ENCODE data around the gene MRPL33.
"Not testable (repeated sequence)": the region's sequence is repeated elsewhere in the genome, so short reads cannot be mapped to it uniquely, and the experiment has no call there.

MRPL33 gene

DNA sequence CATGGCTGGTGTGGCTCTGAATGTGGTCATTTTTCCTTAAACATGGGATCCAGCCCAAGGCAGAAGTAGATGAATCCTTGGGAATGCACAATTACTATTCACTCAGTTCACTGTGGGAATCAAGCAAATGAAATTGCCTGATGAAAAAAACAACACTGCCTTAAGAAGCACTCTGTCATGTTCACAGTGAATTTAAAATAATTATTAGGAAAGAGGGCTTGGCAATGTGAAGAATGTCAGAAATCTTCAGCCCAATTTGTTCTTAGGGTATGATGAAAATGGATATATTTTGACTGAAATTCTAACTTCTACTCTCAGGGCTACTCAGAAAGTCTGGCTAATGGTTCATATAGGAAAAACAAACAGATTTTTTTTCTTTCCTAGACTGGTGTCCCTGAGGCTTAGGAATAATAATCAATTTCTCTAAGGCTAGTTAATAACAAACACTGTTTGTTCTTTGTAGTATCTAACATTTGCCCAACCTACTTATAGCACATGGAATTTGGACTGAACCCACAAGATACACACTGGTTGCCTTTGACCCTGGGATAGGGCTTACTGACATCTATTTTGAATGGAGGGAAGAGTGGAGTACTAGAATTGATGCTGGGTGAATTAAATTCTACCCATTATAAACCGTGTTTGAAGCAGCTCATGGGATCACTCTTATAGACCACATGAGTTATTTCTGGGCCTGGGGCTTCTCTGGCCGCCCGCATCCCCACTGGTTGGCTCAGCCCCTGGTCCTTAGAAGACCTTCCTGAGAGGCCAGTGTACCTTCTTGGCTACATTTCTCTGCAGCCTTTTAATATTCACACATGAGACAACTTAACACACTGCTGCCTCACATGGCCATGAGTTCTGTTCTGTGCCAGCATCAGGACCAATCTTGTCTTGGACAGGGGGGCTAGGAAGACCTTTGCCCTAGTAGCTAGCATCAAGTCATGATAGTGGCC lies 8.3 kb upstream of the MRPL33 start:
- Histone ChIP-seq H3K4me1 (peaks cover 0 to 30% (median 10%) of the 10 kb centered on the region in 4 donors), H3K9me3 (no peaks in the 10 kb centered on the region), H3K27ac (peak overlapping the region in 1 of 2 donors; percentile 33), H3K36me3 (no peaks in the 10 kb centered on the region), H3K27me3 (no peaks in the 10 kb centered on the region), H3K4me3 (no peak overlapping the region)
- no peak for DNase-seq
- intact Hi-C loops (cut with DNase I; ENCODE audit: low total_unique reads) = no loop called here
- TF ChIP-seq, protein P1, sequence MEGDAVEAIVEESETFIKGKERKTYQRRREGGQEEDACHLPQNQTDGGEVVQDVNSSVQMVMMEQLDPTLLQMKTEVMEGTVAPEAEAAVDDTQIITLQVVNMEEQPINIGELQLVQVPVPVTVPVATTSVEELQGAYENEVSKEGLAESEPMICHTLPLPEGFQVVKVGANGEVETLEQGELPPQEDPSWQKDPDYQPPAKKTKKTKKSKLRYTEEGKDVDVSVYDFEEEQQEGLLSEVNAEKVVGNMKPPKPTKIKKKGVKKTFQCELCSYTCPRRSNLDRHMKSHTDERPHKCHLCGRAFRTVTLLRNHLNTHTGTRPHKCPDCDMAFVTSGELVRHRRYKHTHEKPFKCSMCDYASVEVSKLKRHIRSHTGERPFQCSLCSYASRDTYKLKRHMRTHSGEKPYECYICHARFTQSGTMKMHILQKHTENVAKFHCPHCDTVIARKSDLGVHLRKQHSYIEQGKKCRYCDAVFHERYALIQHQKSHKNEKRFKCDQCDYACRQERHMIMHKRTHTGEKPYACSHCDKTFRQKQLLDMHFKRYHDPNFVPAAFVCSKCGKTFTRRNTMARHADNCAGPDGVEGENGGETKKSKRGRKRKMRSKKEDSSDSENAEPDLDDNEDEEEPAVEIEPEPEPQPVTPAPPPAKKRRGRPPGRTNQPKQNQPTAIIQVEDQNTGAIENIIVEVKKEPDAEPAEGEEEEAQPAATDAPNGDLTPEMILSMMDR (IDR thresholded peaks at IDR 0.05) = no peak

DNA sequence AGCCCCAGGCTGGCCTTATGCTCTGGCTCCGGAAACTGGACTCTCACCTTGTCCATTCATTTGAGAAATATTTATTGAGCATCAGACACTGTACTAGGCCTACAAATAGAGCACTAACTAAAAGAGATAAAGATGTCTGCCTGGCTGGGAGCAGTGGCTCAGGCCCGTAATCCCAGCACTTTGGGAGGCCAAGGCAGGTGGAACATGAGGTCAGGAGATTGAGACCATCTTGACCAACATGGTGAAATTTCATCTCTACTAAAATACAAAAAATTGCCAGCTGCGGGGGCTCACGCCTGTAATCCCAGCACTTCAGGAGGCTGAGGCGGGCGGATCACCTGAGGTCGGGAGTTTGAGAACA lies 7.6 kb upstream of the MRPL33 start:
- intact Hi-C loops (cut with DNase I; ENCODE audit: low total_unique reads) = no loop called here
- no peak overlapping the region for H3K4me3 ChIP-seq
- no peaks in the 10 kb centered on the region for H3K36me3 ChIP-seq
- peaks cover 0 to 30% (median 10%) of the 10 kb centered on the region in 4 donors for H3K4me1 ChIP-seq
- no peak overlapping the region for H3K27ac ChIP-seq
- no peak for DNase-seq
- H3K27me3 ChIP-seq = no peaks in the 10 kb centered on the region
- TF ChIP-seq, protein P1 (IDR thresholded peaks at IDR 0.05) = no peak
- no peaks in the 10 kb centered on the region for H3K9me3 ChIP-seq

DNA sequence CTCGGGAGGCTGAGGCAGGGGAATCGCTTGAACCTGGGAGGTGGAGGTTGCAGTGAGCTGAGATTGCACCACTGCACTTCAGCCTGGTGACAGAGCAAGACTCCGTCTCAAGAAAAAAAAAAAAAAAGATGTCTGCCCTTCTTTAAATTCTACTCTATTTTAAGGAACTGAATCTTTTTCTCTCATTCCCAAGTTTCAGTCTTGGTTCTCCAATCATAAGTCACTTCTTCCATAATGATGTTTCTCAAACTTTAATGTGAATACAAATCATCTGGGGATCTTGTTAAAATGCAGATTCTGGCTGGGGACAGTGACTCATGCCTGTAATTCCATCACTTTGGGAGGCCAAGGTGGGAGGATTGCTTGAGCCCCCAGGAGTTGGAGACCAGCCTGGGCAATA lies 7.0 kb upstream of the MRPL33 start:
- H3K36me3 ChIP-seq; H3K9me3 ChIP-seq; H3K27ac ChIP-seq; DNase-seq; intact Hi-C loops (cut with DNase I; ENCODE audit: low total_unique reads); H3K4me3 ChIP-seq; H3K27me3 ChIP-seq: not testable (repeated sequence)
- H3K4me1 ChIP-seq = peaks cover 0 to 30% (median 10%) of the 10 kb centered on the region in 4 donors

DNA sequence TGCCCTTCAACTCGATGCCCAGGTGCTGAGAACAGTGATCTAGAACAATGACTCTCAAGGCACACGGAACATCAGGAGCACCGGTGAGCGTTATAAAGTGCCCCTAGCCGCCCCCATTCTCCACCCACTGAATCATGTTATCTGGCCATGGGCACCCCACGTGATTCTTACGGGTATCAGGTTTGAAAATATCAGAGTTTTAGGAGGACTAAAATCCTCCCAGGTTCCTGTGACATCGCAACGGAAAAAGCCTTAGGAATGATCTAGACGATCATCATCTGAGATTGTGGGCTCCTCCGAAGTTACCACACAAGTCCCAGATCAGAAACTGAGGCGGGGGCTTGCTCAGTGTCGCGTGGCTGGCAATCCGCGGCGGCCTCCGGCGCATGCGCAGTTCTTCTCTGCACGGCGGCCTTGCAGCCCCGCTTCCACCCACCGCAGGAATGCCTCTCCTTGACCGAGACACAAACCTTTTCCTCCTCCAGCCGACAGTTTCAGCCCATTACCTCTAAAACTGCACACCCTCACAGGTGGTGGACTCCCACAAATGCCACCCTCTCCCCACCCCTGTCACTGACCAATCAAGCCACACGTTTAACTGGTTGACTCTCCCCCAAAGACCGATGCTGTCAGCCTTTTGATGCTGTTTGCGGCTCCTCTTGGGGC lies 5.8 kb upstream of the MRPL33 start:
- Histone ChIP-seq H3K4me3 (peak overlapping the region; percentile 37 to 47), H3K27me3 (no peaks in the 10 kb centered on the region), H3K27ac (peak overlapping the region; percentile 31 to 48), H3K36me3 (no peaks in the 10 kb centered on the region), H3K9me3 (no peaks in the 10 kb centered on the region), H3K4me1 (peaks cover 0 to 30% (median 10%) of the 10 kb centered on the region in 4 donors)
- DNase-seq = peak; percentile 38 to 74
- intact Hi-C loops (cut with DNase I; ENCODE audit: low total_unique reads) = no loop called here
- TF ChIP-seq, protein P1 (IDR thresholded peaks at IDR 0.05) = no peak

DNA sequence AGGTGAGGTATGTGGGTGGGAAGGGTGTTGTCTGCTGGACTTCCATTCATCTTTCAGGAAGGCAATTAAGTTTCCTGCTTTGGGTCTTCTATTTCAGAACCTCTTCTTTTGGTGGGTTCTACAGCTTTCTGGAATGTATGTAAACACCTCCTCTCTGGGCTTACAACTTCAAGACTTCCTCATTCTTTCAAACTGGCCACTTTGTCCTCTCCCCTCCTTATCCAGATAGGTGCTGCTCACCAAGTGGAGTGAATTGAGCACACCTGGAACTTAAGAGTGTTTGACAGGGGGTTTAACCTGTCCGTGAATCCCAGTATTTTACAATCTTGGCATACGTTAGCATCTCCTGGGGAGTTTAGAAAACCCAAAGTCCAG lies 5.2 kb upstream of the MRPL33 start:
- peak overlapping the region; percentile 37 to 47 for H3K4me3 ChIP-seq
- TF ChIP-seq, protein P1 (IDR thresholded peaks at IDR 0.05) = no peak
- H3K27ac ChIP-seq = peak overlapping the region; percentile 31 to 48
- H3K4me1 ChIP-seq = peaks cover 0 to 30% (median 11%) of the 10 kb centered on the region in 4 donors
- no peak for DNase-seq
- H3K27me3 ChIP-seq = no peaks in the 10 kb centered on the region
- H3K9me3 ChIP-seq = no peaks in the 10 kb centered on the region
- no peaks in the 10 kb centered on the region for H3K36me3 ChIP-seq
- intact Hi-C loops (cut with DNase I; ENCODE audit: low total_unique reads) = no loop called here

DNA sequence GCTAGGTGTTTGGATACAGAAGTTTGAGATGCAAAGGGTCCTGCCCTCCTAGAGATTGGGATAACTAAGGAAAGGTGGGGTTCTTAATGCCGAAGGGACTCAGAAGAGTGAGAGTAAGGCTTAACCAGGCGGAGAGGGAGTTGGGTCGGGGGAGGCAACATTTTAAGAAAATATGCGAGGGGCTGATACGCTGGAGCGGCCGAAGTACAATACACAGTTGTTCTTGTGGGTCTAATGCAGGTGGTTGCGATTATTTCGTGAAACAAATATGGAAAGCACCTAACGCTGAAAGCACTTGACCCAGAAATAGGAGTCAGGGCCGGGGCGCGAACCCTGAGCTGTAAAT lies 344 bp upstream of the MRPL33 start:
- peaks cover 0 to 42% (median 37%) of the 10 kb centered on the region in 4 donors for H3K4me1 ChIP-seq
- DNase-seq = no peak
- no peaks in the 10 kb centered on the region for H3K9me3 ChIP-seq
- intact Hi-C loops (cut with DNase I; ENCODE audit: low total_unique reads) = loop anchor here (10.0 kb wide), 1 partner anchor 124 kb away; the partner anchor contains the start of genes BABAM2 and RBKS
- peak overlapping the region; percentile 87 for H3K27ac ChIP-seq
- H3K36me3 ChIP-seq = peaks cover 0 to 14% (median 8%) of the 10 kb centered on the region in 3 donors
- peak overlapping the region; percentile 65 to 72 for H3K4me3 ChIP-seq
- H3K27me3 ChIP-seq = no peaks in the 10 kb centered on the region
- TF ChIP-seq, protein P1 (IDR thresholded peaks at IDR 0.05) = no peak
